DMS114 treated with DMSO at 0.1 percent for 48 hours (cell line): Measurements from ENCODE around the gene EXOC8.

Source experiments
- DNase-seq: peaks from one replicate; lab custom pipeline; 2025; ENCODE audit not compliant: unreplicated experiment; lab: John Stamatoyannopoulos, UW

The EXOC8 gene

GRCh38 chr1:231317306-231318014 lies 20.2 kb downstream of the EXOC8 start:
- DNase-seq: no peak

GRCh38 chr1:231315887-231316286 lies 21.8 kb downstream of the EXOC8 start:
- DNase-seq: no peak

GRCh38 chr1:231313661-231314060 lies 24.0 kb downstream of the EXOC8 start:
- DNase-seq: no peak

- DNase-seq: no peak
Measured at GRCh38 chr1:231312432-231312788, 25.2 kb downstream of the EXOC8 start.

GRCh38 chr1:231311720-231312431 lies 25.8 kb downstream of the EXOC8 start:
- no peak for DNase-seq

GRCh38 chr1:231310391-231310934 lies 27.2 kb downstream of the EXOC8 start:
- DNase-seq: no peak

GRCh38 chr1:231301990-231302389 lies 35.7 kb downstream of the EXOC8 start:
- DNase-seq: no peak

- no peak for DNase-seq
Measured at GRCh38 chr1:231295938-231296337, 41.7 kb downstream of the EXOC8 start.

GRCh38 chr1:231286603-231287002 lies 51.0 kb downstream of the EXOC8 start:
- DNase-seq: no peak

- DNase-seq: no peak
Measured at GRCh38 chr1:231284441-231284840, 53.2 kb downstream of the EXOC8 start.
